GM21367 (cell line): ENCODE measurements around the gene POLN.

Experiments
- ATAC-seq: cut with Tn5 transposase; IDR thresholded peaks from one replicate; pipeline ENCODE4 v1.9.1; 2021; ENCODE audit not compliant: unreplicated experiment

POLN gene

DNA sequence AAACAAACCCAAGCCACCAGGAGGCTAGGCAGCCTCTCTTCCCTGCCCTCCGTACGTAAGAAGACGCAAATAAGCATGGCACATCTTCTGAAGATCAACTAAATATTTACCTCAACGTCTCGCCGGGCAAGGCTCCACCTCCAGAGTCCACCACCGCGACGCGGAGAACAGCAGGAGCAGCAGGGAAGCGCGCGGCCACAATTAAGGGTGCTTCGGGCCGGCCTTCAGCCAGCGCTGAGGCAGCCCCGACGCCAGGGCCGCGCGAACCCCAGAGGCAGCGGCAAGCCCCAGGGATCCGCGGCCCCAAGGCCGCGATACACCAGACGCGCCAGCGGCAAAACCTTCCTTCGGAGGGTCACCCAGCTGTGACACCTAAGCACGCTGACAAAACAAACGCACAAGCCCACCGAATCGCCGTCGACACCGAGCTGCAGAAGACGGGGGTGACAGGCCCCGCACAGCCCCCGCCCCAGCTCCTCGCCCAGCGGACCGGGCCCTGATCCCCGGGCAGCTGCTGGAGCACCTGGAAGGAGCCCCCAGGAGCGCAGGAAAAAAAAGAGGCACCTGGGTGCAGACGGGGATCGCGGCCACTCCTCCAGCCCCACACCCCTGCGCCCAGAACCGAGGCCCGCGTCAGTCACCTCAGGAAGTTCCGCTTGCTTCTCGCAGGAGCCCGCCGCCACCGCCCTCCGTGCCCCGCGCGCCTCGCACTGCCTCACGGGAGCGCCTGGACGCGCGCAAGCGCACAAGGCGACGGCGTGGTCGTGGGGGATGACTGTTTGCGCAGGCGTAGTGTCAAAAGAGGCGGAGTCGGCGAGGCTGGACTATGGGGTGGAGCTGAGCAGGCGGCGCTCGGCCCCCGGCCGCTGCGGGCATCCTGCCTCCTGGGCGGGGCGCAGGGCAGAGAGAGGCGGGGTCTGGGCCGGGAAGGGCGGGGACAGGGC is at the start of gene POLN, which contains the start of gene HAUS3:
TSS of gene POLN (minus strand) at position 712 of the 944 bp plus-strand sequence. CDS start 12,890 bp downstream, outside the sequence.
TSS of gene HAUS3 (minus strand) at position 712 of the 944 bp plus-strand sequence. CDS start 1,175 bp downstream, outside the sequence.
- peak; percentile 76 for ATAC-seq

DNA sequence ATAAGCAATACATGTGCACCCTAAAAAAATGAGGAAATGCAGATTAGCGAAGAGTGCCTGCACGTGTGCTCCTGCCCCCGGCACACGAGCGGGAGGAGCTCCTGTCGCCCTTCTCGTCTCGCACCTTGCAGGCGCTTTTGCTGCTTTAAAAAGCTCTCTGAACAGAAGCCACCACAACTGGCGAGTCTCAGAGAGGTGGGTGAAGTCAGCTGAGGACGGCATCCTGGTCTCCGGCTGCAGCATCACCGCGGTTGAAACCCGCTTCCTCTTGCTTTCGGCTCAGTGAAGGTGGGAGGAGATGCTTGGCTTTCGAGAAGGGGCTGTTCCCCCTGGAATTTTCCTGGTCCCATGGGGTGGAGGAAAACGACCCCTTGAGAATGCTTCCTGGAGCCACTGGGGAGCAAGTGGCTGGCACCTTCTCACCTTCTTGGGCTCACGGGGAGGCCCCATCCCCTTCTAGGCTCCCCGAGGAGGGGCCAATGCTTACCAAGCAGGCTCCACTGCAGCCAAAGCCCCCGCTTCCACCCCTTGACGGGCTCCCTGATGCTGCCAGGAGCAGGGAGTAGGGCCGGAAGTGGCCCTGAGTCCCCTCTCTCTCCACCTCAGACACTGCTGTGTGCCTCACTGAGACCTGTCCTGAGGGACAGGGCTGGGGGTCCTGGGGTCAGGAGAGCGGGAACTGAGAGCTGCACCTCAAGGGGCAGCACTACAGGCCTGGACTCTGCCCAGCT is 49.2 kb upstream of the POLN start:
- no peak for ATAC-seq

DNA sequence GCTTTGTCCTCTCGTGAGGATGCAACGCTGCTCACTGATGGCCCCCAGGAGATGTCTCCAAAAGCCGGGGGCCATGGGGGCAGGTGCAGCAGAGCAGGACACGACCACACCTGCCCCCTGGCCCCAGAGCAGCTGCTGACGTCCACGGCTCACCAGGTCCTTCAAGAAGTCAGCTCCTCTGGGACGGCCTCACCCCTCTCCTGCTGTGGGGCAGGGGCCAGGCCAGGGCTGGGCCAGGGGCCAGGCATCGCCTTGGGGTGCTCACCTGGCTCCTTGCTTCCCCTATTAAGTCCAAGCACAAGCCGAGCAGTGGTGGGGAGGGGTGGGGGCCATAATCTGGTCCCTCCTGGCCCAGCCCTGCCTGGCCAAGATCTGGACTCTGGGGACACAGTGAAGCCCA is 48.6 kb upstream of the POLN start:
- ATAC-seq, result no peak

DNA sequence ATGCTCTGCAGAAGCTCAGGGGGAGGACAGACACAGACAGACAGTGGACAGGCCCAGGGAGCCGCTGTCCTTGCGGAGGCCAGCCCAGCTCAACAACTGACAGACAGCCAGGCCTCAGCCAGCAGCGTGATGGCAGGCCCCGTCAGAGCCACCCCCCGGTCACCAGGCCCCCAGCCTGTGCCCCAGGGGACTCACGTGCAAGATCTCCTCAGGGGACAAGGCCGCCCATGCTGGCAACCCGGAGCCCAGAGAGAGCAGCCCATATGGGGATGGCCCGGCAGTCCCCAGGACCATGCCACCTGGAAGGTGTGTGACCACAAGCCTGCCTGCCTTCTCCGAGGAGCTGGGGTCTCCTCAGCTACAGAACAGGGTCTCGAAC is 48.0 kb upstream of the POLN start:
- ATAC-seq, result no peak

DNA sequence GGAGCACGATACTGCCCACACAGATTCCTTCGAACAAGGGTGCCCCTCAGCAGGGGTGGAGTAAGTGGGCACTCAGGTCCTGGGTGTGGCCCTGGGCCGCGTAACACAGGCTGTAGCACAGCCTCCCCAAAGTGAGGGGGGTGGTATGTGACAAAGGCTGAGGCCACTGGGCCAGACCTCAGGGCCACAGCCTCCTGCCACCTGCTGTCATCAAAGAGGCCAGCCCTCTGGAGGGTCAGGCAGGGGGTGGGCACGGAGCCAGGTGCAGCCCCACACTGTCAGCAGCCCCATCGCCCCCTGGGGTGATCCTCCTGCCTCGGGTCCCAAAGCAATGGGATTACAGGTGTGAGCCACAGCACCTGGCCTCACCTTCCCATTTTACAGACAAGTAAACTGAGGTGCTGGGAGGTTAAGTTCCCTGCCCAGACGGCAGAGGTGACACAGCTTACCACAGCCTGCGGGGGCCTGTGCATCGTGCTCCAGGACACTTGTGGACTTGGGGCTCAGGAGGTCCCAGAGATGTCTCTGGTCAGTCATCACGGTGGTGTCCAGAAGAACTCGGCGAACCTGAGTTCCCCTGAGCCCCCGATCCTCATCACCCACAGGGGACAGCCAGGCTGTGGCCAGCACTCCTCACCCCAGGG is 47.5 kb upstream of the POLN start:
- no peak for ATAC-seq

DNA sequence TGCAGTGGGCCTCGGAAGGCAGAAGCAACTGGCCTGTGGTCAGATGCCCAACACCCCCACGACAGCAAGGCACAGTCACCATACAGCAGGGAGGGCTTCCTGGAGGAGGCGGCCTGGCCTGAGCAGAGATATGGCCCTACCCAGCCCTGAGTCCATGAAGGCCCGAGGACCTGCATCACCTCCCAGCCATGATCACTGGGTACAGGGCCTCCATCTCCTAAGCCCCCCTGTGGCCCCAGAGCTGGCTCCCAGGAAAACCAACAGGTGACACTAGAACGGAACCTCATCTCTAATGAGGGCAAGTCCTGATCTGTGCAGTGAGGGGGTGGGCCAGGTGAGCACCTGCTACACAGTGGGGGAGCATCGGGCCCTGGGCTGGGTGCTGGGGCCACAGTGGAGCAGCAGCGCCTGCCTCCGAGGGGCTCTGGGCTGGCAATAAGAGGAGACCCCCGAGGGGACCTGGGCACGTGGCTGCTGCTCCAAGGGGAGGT is 46.2 kb upstream of the POLN start:
- ATAC-seq, result no peak

DNA sequence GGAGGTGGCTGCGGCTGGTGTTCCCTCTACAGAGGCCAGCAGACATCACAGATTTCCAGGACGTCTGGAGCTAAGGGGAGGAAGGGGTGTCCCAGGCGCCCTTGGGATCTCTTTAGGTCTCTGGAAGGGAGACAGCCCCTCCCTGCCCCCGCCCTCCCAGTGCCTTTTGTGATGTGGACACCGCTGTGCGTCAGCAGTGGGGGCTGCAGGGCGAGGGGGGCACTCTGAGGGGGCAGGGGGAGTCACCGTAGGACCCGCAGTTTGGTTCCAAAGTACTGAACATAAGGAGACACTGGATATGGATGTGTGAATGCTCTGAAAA is 45.6 kb upstream of the POLN start:
- ATAC-seq, result no peak

DNA sequence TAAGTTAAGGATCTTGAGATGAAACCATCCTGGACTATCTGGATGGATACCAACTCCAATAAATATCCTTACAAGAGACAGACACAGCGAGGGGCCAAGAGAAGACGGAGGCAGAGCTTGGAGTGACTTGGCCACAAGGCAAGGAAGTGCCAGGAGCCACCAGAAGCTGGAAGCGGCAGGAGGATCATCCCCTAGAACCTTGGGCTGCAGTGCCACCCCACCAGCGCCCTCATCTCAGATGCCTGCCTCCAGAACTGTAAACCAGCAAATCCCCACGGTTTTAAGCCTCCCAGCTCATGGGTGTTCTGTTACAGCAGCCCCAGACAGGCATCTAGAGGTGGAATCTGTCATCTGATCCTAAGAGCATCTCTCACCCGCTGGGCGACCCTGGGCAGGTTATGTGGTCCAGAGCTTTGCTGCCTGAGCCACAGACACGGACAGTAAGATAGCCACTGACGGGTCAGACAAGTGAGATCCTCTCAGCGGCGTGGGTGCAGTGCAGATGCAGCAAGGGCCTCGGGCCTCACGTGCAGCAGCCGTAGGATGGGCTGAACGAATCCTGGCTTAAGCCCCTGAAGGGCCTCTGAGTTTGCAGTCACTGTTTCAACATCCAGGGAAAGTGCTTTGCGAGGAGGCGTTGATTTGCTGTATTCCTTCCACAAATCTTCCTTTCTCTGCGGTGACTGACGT is 45.1 kb upstream of the POLN start:
- ATAC-seq, result no peak

DNA sequence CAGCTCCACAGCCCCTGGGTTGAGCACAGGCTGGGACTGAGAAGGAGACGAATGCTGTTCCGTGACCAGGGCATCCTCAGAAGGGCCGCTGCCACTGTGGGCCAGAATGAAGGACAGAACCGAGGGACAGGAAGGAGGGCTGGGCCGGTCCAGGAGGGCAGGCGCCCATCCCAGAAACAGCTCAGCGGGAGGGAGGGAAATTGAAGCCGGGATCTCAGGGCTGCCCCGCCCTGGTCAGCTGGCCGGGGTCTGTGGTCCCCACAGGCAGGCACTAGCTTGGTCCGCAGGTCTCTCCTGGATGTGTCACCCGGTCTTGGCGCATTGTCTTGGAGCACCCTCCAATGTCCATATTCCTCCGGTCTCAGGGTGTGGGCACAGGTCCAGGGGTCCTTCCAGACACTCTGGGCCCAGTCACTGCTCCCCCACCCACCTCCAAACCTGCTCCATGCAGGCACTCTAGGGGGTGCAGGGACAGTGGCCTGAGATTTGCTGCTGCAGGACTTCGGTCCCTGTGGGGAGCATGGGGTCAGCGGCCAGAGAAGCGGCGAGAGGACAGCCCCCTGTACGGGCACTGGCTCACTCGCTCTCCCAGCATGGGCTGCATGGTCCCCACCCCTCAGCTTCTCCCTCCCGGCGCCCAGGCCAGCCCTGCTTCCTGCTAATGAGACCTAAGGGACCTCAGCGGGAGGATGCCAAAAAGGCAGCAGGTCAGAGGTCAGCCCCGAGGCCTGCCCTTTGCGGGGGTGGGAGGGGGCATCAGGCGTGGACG is 43.9 kb upstream of the POLN start:
- ATAC-seq, result no peak

DNA sequence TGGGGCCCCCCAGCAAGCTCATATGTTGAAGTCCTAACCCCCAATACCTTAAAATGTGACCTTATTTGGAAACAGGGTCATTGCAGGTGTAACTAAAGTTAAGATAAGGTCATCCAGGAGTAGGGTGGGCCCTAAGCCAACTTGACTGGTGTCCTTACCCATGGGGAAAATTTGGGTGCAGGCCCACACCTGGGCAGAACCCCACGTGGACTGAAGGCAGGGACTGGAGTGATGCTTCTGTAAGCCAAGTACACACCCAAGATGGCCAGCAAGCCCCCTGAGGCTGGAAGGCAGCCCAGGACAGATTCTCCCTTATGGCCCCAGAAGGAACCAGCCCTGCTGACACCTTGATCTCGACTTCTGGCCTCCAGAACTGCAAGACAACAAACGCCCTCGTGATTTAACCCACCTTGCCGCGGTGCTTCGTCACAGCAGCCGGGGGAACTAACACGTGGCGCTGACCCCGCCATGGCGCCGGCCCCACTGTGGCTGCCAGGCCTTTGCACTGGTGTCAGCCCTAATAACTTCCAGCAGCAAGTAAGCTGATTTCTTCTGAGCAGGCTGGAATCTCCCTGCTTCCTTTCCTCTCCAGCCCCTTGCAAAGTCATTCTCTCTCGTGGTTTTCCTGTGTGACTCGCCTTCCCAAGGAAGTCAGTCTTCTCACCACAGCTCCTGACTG is 43.2 kb upstream of the POLN start:
- ATAC-seq, result no peak

DNA sequence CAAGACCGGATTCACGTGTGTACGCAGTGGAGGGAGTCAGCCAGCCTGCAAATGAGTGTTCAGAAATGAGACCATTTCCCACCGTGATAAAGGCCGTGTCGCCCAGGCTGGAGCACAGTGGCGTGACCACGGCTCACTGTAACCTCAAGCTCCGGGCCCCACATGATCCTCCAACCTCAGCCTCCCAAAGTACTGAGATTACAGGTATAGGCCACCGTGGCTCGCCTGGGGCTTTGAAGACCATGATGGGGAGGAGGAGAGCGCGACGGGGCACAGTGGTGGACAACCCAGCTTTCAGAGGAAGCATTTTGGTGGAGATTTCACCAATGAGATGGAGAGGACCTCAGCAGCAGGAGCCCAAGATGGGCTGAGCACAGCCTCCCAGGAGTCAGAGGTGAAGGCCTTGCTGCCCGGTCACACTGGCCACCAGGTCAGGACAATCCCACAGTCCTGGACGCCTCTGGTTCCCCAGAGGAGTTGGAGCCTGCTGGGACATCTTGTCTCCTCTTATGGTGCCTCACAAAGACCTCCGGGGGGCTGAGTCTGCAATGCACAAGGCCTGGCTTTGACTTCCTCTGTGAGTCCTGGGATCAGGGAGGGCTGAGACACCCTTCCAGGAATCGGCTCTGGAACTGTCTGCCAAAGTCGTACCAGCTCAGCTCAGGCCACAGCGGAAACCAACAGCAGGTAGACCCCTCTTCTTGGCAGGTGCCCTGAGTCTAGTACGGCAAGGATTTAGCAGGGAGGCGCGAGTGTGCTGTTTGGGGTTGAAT is 42.4 kb upstream of the POLN start:
- ATAC-seq, result no peak

DNA sequence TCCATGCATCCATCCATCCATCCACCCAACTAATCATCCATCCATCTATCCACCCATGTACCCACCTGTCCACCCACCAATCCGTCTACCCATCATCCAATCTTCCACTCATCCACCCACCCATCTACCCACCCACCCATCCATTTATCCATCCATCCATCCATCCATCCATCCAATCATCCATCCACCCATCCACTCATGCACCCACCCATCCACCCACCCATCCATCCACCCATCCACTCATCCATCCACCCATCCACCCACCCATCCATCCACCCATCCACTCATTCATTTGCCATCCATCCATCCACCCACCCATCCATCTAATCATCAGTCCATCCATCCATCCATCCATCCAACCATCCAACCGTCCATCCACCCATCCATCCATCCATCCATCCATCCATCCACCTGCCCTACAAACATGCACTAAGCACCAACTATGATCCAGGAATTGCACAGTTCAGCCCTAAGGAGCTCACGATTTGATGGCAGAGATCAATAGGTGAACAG is 41.3 kb upstream of the POLN start:
- ATAC-seq, result no peak

DNA sequence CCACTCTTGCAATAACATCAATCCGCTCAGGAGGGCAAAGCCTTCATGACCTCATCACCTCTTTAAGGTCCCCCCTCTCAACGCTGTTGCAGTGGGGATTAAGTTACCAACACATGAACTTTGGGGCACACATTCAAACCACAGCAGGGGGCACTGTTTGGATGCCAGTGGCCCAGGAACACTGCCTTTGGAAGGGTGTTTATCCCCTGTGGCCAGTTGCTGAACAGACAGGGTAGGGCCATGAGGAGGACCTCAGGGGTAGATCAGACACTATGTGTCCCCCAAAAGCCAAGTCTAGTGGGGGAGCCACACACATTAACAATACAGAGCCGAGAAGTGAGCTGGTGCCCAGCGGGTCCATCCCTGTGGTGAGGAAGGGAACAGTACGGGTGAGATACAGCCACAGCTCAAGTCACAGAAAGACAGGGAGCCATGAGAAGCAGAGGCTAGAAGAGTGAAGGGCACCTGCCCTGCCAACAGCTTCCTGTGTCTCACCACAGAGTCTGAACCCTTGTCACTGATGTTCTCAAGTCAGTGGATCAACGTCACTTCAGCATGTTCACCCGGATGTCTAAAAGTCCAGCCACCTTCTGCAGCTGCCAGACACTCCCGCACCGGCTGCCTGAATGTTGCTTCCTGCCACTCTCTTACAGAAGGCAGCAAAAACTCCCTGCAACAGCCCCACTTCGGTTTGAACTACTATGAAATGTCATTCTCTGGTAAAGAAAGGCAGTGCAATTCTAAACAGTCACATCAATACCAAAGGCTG is 39.8 kb upstream of the POLN start:
- peak; percentile 80 for ATAC-seq

DNA sequence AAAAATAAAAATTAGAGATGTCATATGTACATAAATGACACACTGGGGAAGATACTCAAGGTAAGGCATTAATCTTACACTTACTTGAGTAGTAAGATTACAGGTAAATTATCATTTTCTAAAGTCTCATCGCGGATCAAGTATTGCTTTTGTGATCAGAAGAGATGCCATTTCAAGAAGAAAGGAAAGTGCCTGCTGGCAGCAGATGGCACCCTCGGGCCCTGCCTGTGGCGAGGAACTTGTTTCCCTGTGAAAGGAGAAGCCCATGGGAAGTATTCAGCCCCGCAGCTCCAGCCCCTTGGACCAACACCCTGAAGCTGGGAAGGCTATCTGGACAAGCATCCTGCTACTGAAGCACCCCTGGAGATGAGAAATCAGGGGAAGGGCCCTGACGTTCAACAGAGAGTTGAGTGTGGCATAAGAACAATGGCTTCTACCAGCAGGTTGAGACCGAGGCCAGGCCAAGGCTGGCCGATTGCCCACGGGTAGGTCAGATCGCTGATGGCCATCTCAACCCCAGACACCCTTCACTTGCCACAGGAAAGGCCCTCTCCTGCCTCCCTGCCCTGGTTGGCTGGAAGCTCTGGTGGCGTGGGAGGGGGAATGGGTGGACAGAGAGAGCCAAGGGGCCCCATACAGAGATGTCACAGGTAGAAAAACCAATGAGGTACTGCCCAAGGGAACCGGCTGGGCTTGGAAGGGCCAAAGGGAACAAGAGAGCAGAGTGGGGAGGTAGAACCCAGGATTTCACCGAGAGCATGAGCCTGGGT is 38.8 kb upstream of the POLN start:
- no peak for ATAC-seq

DNA sequence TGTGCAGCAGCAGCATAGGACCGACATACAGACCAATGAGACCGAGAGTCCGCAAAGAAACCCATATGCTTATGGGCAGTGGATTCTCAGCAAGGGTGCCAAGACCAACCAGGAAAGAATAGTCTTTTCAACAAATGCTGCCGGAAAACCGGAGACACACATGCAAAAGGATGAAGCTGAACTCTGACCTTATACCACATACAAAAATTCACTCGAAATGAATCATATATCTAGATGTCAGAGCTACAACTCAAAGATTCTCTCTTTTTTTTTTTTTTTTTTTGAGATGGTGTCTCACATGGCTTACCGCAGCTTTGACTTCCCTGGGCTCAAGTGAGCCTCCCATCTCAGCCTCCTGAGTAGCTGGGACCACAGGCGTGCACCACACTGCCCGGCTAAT is 36.0 kb upstream of the POLN start:
- ATAC-seq, result no peak

DNA sequence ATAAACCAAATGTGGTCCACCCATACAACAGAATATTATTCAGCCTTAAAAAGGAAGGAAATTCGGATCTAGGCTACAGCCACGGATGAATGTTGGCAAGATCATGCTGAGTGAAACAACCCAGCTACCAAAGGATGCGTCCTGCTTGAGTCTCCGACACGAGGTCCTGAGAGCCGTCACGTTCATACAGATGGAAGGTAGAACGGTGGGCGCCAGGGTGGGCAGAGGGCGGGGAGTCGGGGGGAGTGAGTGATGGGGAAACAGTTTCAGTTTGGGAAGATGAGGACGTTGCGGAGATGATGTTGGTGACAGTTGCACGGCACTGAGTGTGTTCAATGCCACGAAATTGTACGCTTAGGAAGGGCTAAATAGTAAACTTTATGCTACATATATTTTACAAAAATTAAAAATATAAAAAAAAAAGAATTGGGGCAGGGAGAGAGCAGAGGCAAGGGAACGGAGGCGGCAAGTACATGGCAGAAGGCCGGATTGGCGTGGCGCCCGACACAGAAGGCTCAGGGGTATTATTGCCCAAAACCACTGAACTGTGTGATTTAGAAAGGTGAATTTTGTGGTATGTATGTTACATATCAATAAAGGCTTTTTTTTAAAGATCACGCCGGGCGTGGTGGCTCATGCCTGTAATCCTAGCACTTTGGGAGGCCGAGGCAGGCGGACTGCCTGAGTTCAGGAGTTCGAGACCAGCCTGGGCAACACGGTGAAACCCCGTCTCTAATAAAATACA is 34.8 kb upstream of the POLN start:
- no peak for ATAC-seq
